NCI-H2081 (cell line): ENCODE results near the gene MRPL50.

ENCODE experiments used
- DNase-seq, 2 experiments: peaks; one replicate each; lab custom pipeline; 2025; lab: John Stamatoyannopoulos, UW

Gene MRPL50

GRCh38 chr9:101375546-101375945 is 22.9 kb downstream of the MRPL50 start:
- DNase-seq, result no peak

GRCh38 chr9:101372327-101373118 is 25.9 kb downstream of the MRPL50 start:
- no peak for DNase-seq

- DNase-seq, result no peak
Measured at GRCh38 chr9:101371813-101372212, 26.6 kb downstream of the MRPL50 start.

- DNase-seq, result no peak
Measured at GRCh38 chr9:101369884-101370531, 28.4 kb downstream of the MRPL50 start.

GRCh38 chr9:101369286-101369685 is 29.1 kb downstream of the MRPL50 start:
- no peak for DNase-seq

GRCh38 chr9:101367323-101367722 is 31.1 kb downstream of the MRPL50 start:
- no peak for DNase-seq

GRCh38 chr9:101366038-101366756 is 32.2 kb downstream of the MRPL50 start:
- no peak for DNase-seq

- DNase-seq, result no peak
Measured at GRCh38 chr9:101365181-101365580, 33.2 kb downstream of the MRPL50 start.

- DNase-seq, result no peak
Measured at GRCh38 chr9:101362450-101362849, 36.0 kb downstream of the MRPL50 start.

- DNase-seq, result no peak
Measured at GRCh38 chr9:101360647-101361046, 37.8 kb downstream of the MRPL50 start.

- DNase-seq, result no peak
Measured at GRCh38 chr9:101359679-101360078, 38.7 kb downstream of the MRPL50 start.

- DNase-seq, result no peak
Measured at GRCh38 chr9:101356619-101357018, 41.8 kb downstream of the MRPL50 start.

- DNase-seq, result no peak
Measured at GRCh38 chr9:101354765-101355708, 43.4 kb downstream of the MRPL50 start.

- DNase-seq, result no peak
Measured at GRCh38 chr9:101354143-101354764, 44.2 kb downstream of the MRPL50 start.

- no peak for DNase-seq
Measured at GRCh38 chr9:101353683-101354082, 44.7 kb downstream of the MRPL50 start.

- no peak for DNase-seq
Measured at GRCh38 chr9:101352892-101353463, 45.4 kb downstream of the MRPL50 start.

- DNase-seq, result no peak
Measured at GRCh38 chr9:101350285-101350684, 48.1 kb downstream of the MRPL50 start.

GRCh38 chr9:101342595-101342994 is 55.8 kb downstream of the MRPL50 start:
- DNase-seq, result no peak

GRCh38 chr9:101341958-101342357 is 56.5 kb downstream of the MRPL50 start:
- no peak for DNase-seq
